GM19099 (cell line): ENCODE results near the gene KCNMA1.

ENCODE experiments used
- POLR2A ChIP-seq: IDR thresholded peaks from 3 replicates; pipeline ENCODE4 v1.6.1; 2011; ENCODE audit warnings: low read depth; ENCODE audit not compliant: insufficient read length; ENCODE audit errors: extremely low read depth

Gene KCNMA1

DNA sequence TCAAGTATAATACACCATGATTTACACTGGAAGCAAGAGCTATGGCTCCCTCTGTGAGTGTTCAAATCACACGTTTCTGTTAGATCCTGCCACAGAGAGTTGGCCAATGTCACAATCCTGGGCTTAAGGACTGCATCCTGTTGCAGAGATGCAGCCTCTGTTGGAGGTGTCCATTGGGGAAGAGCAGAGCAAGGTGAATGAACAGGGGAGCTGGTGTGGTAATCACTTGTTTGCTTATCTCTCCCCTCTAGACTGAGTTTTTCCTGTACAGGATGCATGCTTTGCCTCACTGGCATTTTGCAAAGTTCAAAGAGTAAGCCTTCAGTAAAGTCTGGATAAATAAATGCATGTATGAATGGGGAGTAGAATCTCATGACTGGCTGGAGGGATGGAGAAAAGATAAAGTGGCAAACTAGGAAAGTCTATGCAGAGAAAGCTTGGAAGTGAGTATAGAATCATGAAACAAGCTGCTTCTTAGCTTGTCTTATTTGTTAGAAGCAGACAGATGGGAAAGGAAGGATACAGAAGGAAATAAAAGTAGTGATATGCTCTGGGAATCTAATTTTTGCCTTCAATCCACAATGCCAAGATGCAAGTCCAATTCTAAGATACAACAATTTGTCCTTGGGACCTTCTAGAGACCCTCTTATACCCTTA is 605.9 kb downstream of the KCNMA1 start:
- TF ChIP-seq POLR2A = no peak

DNA sequence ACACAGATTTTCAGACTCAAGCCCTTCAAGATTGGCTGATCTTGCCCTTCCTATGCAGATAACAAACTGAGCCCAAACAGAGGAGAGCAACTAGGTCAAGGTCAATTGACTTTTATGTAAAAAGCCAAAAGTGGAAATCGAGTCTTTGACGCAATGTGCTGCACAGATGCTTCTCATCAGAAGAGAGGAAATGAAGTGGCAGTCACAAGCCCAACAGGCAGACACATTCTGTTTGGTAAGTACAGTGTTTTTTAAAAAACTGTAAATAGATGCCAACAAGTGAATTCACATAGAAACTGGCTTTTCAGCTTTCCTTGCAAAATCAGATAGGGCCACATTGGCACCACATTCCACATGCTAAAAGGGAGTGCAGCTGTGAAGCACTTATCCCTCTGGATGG is 606.6 kb downstream of the KCNMA1 start:
- no peak for TF ChIP-seq POLR2A

DNA sequence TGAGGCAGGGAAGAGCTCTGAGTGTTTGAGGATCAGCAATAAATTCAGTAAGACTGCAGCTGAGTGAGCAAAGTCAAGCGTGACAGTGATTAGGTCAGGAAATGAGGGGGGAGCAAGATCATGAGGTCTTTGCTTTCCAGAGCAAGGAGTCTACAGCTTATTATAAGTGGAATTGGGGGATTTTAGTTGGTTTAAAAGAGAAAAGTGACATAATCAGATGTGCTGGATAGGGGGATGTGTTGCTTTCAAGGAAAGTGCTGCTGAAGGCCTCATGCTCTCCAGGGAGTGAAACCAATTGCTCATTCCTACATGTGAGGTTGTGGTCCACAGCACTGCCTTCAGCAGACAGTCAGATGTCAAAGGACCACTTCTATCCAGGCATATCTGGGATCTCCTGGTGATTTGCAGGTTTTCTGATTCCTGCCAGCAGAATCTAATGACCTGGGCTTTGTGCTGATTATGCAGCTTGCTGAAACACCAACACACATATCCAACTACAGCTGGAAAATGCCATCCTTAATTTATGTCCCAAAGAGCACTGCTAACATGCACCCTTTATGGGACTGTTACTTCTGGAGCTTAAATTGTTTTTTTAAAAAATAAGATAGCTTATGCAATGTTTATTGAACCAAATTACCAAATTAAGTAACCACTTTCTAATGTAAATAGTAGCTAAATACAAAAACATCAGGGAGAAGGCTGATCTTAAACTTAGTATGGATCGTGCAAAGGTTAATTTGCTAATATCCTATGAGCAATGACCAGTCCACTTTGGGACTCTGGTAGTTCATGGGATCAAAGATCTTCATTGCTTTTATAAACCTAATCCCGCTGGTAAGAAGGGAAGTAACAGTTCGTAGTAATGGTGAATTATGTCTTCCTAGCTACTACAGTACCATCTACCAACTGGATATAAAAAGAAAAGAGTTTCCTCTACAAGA is 607.6 kb downstream of the KCNMA1 start:
- TF ChIP-seq POLR2A = no peak

GRCh38 chr10:77028042-77028441 is 609.6 kb downstream of the KCNMA1 start:
- TF ChIP-seq POLR2A = no peak

DNA sequence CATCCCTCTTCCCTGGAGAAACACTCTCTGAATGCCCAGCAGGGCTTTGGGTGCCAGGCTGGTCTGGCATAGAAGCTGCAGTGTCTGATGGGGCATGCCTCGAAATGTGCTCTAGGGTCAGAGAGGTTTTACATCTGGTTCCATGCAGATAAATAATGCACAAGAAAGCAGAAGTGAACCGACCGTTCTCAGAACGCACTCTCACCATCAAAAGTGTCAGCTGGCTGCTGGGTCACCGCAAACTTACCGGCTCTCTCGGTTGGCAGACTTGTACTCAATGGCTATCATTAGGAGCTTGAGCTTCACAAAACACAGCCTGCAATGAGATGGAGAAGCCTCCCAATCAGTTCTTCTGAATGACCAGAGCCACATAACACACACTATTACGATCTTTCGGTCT is 610.0 kb downstream of the KCNMA1 start:
- TF ChIP-seq POLR2A = no peak

DNA sequence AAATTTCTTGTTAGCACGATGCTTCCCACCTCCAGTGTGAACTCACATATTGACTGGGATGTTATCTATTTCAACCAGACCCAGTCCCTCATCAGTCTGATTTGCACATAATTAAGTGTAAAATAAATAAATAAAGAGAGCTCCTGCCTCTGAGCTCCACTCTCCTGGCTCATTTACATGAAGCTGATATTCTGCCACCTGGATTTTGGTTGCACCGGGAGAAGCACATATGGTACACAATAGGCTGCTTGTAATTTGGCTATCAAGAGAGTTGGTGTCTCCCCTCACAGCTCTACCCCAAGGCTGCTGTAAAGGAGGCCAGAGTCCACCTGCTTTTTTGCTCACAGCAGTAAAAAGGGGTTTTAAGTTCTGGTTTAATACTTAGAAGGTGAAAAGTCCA is 610.5 kb downstream of the KCNMA1 start:
- TF ChIP-seq POLR2A = no peak

DNA sequence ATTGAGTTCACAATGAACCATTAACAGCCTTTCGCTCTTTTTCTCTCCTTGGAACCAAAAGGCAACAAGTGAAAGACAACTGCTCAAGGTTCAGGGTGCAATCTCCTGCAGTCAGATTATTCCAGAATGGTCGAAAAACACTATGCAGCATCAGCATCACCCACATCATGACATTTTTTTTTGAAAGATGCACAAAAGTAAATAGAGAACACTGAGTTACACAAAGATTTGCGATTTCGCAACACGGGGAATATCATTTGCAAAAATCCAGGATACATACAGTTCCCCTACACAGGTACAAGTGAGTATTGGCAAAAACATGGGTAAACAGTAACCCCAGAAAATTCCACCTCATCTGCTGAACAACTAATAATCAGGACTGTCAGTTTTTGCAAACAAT is 611.5 kb downstream of the KCNMA1 start:
- TF ChIP-seq POLR2A = no peak

GRCh38 chr10:77024461-77024860 is 613.1 kb downstream of the KCNMA1 start:
- no peak for TF ChIP-seq POLR2A

GRCh38 chr10:77023396-77023795 is 614.2 kb downstream of the KCNMA1 start:
- no peak for TF ChIP-seq POLR2A

- TF ChIP-seq POLR2A = no peak
These were observed 614.9 kb downstream of the KCNMA1 start for GRCh38 chr10:77022671-77023070.

DNA sequence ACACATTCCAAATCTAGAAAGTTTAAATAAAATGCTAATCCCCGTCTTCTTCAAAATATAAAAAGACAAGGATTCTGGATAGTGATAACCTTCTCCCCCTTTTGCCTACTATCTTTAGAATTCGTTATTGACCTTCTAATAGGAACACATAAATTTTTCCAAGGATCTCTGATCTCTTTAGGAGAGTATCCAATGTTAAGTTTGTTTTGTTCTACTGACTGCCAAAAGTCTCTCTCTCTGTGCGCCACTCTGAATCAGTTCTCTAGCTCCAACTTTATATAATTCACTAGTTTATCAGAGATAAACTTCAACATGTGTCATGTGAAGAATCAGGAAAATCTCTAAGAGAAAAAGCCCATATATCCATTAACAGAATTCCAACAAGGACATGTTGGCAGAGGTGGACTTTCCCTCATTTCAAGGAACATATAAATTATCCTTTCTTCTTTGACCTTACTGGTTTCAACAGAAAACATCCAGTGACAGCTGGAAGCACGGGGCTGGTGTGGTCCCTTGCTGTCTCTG is 615.6 kb downstream of the KCNMA1 start:
- no peak for TF ChIP-seq POLR2A

DNA sequence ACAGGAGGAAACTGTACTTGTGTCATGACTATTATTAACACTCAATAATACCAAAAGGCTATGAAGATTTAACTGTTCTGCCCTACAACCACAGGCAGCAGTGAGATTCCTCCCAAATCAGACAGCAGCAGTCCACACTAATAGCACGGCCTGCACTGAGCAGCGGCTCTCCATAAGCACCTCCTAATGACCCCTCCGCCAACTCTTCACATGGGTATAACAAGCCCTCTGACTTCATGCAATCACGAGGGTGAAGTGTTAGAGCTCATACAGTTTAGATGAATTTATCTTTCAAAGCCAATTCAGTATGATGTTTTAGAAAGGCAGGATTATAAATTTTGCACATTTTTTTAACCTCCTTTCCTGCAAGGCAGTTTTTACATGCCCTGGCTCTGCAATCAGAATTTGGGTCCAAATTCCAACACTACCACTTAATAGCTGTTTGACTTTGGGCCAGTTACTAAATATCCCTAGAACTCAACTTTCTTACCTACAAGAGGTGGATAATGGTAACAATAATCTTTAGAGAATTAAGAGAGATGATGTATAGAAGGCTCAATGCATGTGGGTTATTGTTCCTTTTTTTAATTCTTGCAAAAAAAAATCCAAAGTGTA is 617.1 kb downstream of the KCNMA1 start:
- TF ChIP-seq POLR2A = no peak

- TF ChIP-seq POLR2A = no peak
These were observed 620.8 kb downstream of the KCNMA1 start for GRCh38 chr10:77016855-77017254.

DNA sequence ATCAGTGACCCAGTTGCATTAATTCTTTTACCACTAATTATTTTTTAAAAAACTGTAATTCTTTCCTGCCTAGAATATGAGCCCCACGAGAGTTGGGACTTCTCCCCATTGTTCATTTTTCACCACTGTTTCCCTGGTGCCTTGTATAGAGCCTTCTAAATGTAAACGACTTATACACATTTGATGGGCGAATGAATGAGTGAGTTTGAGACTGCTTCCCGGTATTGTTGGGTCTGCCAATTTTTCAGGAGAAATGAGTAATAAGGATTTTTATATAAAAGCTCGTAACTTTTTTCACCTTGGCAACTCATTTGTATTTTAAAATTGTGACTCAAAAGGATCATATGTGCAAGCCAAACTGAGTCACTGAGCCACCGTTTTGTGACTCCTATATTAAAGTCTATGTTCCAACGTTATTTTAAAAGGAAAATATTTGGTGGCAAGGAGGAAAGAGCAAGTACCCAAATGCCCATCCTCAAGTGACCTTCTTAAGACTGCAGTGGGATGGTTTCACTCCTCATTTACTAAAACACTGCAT is 621.3 kb downstream of the KCNMA1 start:
- no peak for TF ChIP-seq POLR2A

DNA sequence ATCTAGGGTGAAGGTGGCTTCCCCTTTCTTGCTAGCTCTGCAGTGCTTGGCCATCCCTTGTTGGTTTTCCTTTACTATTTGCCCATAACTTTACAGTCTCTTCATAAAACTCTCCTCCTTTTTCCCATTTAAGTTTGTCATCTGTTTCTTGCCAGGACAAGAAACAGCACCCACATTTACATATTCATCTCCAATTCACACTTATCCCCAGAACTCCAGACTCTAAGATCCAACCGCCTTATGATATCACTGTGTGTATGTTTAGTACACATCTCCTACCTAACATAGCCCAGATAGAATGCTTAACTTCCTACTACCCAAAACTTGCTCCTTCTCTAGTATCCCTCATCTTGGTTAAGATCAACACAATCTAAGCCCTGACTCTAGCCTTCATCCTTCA is 622.2 kb downstream of the KCNMA1 start:
- no peak for TF ChIP-seq POLR2A
